Left lung (tissue), 10 donors: ENCODE data around the gene TCL1B. TPM values are rescaled to one million over a fixed set of nuclear protein-coding genes. Genes with fewer than 3 reads are reported as not detected.
"Not testable (repeated sequence)": the region's sequence is repeated elsewhere in the genome, so short reads cannot be mapped to it uniquely, and the experiment has no call there.

Experiments used
- ATAC-seq: fragments of 200-7000 bp; cut with Tn5 transposase; one replicate; pipeline ENCODE4 v1.9.1; 2020; ENCODE audit warnings: moderate library complexity
- DNase-seq, 4 donors: peaks; one replicate each; pipeline ENCODE4 v3.0.0-alpha.2; 2013 to 2020
- H3K27ac ChIP-seq, 2 donors: fragments of 200-600 bp; sonication (generic) in 1 of 2; one replicate each; pipeline versions ENCODE4 v1.5.0 to v1.8.0; 2020 to 2021
- H3K27me3 ChIP-seq, 2 donors: fragments of 200-600 bp; sonication (generic) in 1 of 2; one replicate each; pipeline versions ENCODE4 v1.5.0 to v1.8.0; 2020 to 2021
- H3K36me3 ChIP-seq, 2 donors: fragments of 200-600 bp; sonication (generic) in 1 of 2; one replicate each; pipeline versions ENCODE4 v1.5.0 to v1.8.0; 2020 to 2021
- H3K4me1 ChIP-seq, 2 donors: fragments of 200-600 bp; one replicate each; pipeline ENCODE4 v1.8.0; 2021
- H3K4me3 ChIP-seq, 2 donors: fragments of 200-600 bp; sonication (generic) in 1 of 2; one replicate each; pipeline versions ENCODE4 v1.5.0 to v1.8.0; 2020 to 2021; ENCODE audit warnings: mild to moderate bottlenecking in 1 of 2
- H3K9me3 ChIP-seq, 2 donors: fragments of 200-600 bp; sonication (generic) in 1 of 2; one replicate each; pipeline versions ENCODE4 v1.5.0 to v1.8.0; 2020 to 2021
- intact Hi-C, 2 donors: fragments of 100-400 bp; cut with DNase I; formaldehyde crosslinking; loops; one replicate each; pipeline versions ENCODE4 v1.11.2 to v1.14.2; 2022
- polyA plus RNA-seq, 6 donors: library from polyadenylated mRNA; unstranded; fragments of 120-200 nt; gene quantifications; one replicate each; pipeline ENCODE4 v1.2.1, GENCODE V29; 2013; ENCODE audit not compliant: insufficient read length in 6 of 6
- total RNA-seq, 2 donors: library from RNA; stranded (reverse); fragmentation: NEBNext Ultra II Directional; extraction: Animal tissue kit (Norgen Biotek cat#: 25700); gene quantifications; one replicate each; pipeline ENCODE4 v1.2.1, GENCODE V29; 2021
- TF ChIP-seq, protein P1 (sequence below), 2 donors: fragments of 200-600 bp; sonication (generic) in 1 of 2; IDR thresholded peaks; one replicate each; pipeline versions ENCODE4 v1.5.0 to v1.8.0; 2021; ENCODE audit warnings: antibody characterized with exemption in 2 of 2
- donor health status: DM: no; HTN: yes; CAD: no.
- donor health status: DM: no; HTN: no; CAD: no.

The TCL1B gene
- total and polyA plus RNA-seq, 8 donors = 0.28 TPM; not detected in 7

- H3K4me1 ChIP-seq = no peaks in the 10 kb centered on the region
- H3K27me3 ChIP-seq = peaks cover 0 to 54% of the 10 kb centered on the region in 2 donors
- DNase-seq (no peak), ATAC-seq (no peak)
- intact Hi-C loops = no loop called here
- H3K4me3 ChIP-seq = no peak overlapping the region
- TF ChIP-seq, protein P1, sequence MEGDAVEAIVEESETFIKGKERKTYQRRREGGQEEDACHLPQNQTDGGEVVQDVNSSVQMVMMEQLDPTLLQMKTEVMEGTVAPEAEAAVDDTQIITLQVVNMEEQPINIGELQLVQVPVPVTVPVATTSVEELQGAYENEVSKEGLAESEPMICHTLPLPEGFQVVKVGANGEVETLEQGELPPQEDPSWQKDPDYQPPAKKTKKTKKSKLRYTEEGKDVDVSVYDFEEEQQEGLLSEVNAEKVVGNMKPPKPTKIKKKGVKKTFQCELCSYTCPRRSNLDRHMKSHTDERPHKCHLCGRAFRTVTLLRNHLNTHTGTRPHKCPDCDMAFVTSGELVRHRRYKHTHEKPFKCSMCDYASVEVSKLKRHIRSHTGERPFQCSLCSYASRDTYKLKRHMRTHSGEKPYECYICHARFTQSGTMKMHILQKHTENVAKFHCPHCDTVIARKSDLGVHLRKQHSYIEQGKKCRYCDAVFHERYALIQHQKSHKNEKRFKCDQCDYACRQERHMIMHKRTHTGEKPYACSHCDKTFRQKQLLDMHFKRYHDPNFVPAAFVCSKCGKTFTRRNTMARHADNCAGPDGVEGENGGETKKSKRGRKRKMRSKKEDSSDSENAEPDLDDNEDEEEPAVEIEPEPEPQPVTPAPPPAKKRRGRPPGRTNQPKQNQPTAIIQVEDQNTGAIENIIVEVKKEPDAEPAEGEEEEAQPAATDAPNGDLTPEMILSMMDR (IDR thresholded peaks at IDR 0.05) = no peak
- H3K36me3 ChIP-seq = no peaks in the 10 kb centered on the region
- H3K27ac ChIP-seq = no peak overlapping the region
- no peaks in the 10 kb centered on the region for H3K9me3 ChIP-seq
Measured at GRCh38 chr14:95662376-95663186, 23.6 kb upstream of the TCL1B start.

DNA sequence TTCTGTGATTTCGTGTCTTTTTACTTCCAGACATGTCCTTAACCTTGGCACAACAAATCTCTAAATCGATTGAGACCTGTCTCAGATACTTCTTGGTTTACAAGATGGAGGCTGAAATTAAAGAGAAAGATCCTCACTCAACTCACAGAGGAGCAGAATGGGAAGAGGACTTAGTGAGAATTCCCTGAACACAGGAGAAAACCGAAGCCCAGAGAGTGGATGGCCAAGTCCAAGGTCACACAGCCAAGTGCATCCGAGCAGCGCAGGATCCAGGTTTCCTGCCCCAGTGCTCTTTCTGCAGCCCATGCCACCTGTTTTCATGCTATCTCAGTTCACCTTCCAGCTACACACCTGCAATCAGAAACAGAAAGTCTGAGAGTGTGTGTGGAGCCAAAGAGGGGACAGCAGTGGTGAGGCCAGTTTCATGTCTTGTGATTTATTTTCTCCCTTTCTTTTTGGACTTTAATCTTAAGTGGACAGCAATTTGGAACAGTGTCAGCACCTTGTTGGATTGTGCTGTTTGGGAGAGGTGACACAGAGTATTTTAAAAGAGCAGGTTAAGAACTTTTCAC, 22.9 kb upstream of the TCL1B start:
- intact Hi-C loops = no loop called here
- ATAC-seq = no peak
- H3K4me1 ChIP-seq = no peaks in the 10 kb centered on the region
- H3K4me3 ChIP-seq = no peak overlapping the region
- H3K9me3 ChIP-seq = no peaks in the 10 kb centered on the region
- H3K27ac ChIP-seq = no peak overlapping the region
- peaks cover 0 to 54% of the 10 kb centered on the region in 2 donors for H3K27me3 ChIP-seq
- H3K36me3 ChIP-seq = no peaks in the 10 kb centered on the region
- TF ChIP-seq, protein P1 (IDR thresholded peaks at IDR 0.05) = no peak
- DNase-seq = no peak

GRCh38 chr14:95664066-95664465, 22.2 kb upstream of the TCL1B start:
- H3K4me1 ChIP-seq = no peaks in the 10 kb centered on the region
- no peaks in the 10 kb centered on the region for H3K9me3 ChIP-seq
- H3K4me3 ChIP-seq = no peak overlapping the region
- ATAC-seq (no peak), DNase-seq (no peak)
- peaks cover 0 to 50% of the 10 kb centered on the region in 2 donors for H3K27me3 ChIP-seq
- TF ChIP-seq, protein P1 (IDR thresholded peaks at IDR 0.05) = no peak
- intact Hi-C loops = no loop called here
- H3K27ac ChIP-seq = no peak overlapping the region
- H3K36me3 ChIP-seq = no peaks in the 10 kb centered on the region

- Histone ChIP-seq H3K4me3 (no peak overlapping the region), H3K27ac (no peak overlapping the region), H3K36me3 (no peaks in the 10 kb centered on the region), H3K4me1 (no peaks in the 10 kb centered on the region), H3K27me3 (peaks cover 0 to 49% of the 10 kb centered on the region in 2 donors), H3K9me3 (no peaks in the 10 kb centered on the region)
- ATAC-seq = no peak
- intact Hi-C loops = no loop called here
- TF ChIP-seq, protein P1 (IDR thresholded peaks at IDR 0.05) = no peak
- DNase-seq = no peak
Measured at GRCh38 chr14:95664546-95664945, 21.7 kb upstream of the TCL1B start.

DNA sequence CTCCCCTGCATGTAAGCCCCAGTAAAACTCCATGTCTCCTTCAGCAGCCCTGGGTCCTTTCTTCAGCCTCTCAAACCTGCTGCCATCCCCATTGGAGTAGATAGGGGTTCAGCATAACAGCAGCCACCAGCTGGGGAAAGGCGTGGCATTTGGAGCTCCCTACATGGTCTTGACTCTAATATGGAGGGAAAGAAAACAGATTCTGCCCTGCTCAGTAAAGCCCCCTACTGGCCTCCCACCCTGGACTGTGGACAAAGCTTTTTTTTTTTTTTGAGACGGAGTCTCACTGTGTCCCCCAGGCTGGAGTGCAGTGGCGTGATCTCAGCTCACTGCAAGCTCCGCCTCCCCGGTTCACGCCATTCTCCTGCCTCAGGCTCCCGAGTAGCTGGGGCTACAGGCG, 20.7 kb upstream of the TCL1B start:
- H3K27ac ChIP-seq, ATAC-seq, intact Hi-C loops: not testable (repeated sequence)

More for the DNA sequence above, 20.7 kb upstream of the TCL1B start:
- peaks cover 0 to 45% of the 10 kb centered on the region in 2 donors for H3K27me3 ChIP-seq
- not testable (repeated sequence) for H3K4me3 ChIP-seq, H3K4me1 ChIP-seq, H3K9me3 ChIP-seq, DNase-seq, H3K36me3 ChIP-seq
